CD4-positive, alpha-beta T cell treated with Interferon alpha-2 for 1 hour (primary cell): Measurements from ENCODE around the gene PKNOX1.
"Not testable (repeated sequence)": the region's sequence is repeated elsewhere in the genome, so short reads cannot be mapped to it uniquely, and the experiment has no call there.

Experiments
- DNase-seq, 2 donors: peaks; one replicate each; pipeline ENCODE4 v3.0.0-alpha.2; 2020 to 2022

The PKNOX1 gene

GRCh38 chr21:42973991-42974831 lies at the start of gene PKNOX1:
Gene PKNOX1 (plus strand): TSS chr21:42974562. CDS start chr21:43004382, 29,820 bp downstream.
- peak; percentile 99 to 100 for DNase-seq

- peak in 1 of 2 donors; percentile 22 for DNase-seq
Measured at GRCh38 chr21:42925114-42925926, 49.0 kb upstream of the PKNOX1 start, which contains the start of gene ERVH48-1. Gene ERVH48-1 (minus strand): TSS chr21:42925630. CDS start chr21:42919006, 6,624 bp downstream.

- DNase-seq, result not testable (repeated sequence)
Measured at GRCh38 chr21:42927474-42928200, 46.7 kb upstream of the PKNOX1 start.

GRCh38 chr21:42929969-42930368 lies 44.4 kb upstream of the PKNOX1 start:
- no peak for DNase-seq

- no peak for DNase-seq
Measured at GRCh38 chr21:42931560-42932235, 42.7 kb upstream of the PKNOX1 start.

GRCh38 chr21:42932378-42933136 lies 41.8 kb upstream of the PKNOX1 start:
- DNase-seq, result not testable (repeated sequence)

GRCh38 chr21:42933137-42933970 lies 41.0 kb upstream of the PKNOX1 start:
- not testable (repeated sequence) for DNase-seq

GRCh38 chr21:42933973-42934372 lies 40.4 kb upstream of the PKNOX1 start:
- DNase-seq, result not testable (repeated sequence)

GRCh38 chr21:42936360-42936759 lies 38.0 kb upstream of the PKNOX1 start:
- not testable (repeated sequence) for DNase-seq

GRCh38 chr21:42937034-42937940 lies 37.1 kb upstream of the PKNOX1 start:
- DNase-seq, result not testable (repeated sequence)

- DNase-seq, result no peak
Measured at GRCh38 chr21:42937960-42938605, 36.3 kb upstream of the PKNOX1 start.

GRCh38 chr21:42938606-42938995 lies 35.8 kb upstream of the PKNOX1 start:
- not testable (repeated sequence) for DNase-seq

- no peak for DNase-seq
Measured at GRCh38 chr21:42939582-42940413, 34.6 kb upstream of the PKNOX1 start.

GRCh38 chr21:42941696-42942085 lies 32.7 kb upstream of the PKNOX1 start:
- no peak for DNase-seq

GRCh38 chr21:42942244-42942643 lies 32.1 kb upstream of the PKNOX1 start:
- DNase-seq, result no peak

- peak in 1 of 2 donors; percentile 13 for DNase-seq
Measured at GRCh38 chr21:42949094-42949755, 25.1 kb upstream of the PKNOX1 start.

- not testable (repeated sequence) for DNase-seq
Measured at GRCh38 chr21:42951193-42951592, 23.2 kb upstream of the PKNOX1 start.
